Measurements from ENCODE around the gene ALG14.
"Not testable (repeated sequence)": the region's sequence is repeated elsewhere in the genome, so short reads cannot be mapped to it uniquely, and the experiment has no call there.

The ALG14 gene

DNA sequence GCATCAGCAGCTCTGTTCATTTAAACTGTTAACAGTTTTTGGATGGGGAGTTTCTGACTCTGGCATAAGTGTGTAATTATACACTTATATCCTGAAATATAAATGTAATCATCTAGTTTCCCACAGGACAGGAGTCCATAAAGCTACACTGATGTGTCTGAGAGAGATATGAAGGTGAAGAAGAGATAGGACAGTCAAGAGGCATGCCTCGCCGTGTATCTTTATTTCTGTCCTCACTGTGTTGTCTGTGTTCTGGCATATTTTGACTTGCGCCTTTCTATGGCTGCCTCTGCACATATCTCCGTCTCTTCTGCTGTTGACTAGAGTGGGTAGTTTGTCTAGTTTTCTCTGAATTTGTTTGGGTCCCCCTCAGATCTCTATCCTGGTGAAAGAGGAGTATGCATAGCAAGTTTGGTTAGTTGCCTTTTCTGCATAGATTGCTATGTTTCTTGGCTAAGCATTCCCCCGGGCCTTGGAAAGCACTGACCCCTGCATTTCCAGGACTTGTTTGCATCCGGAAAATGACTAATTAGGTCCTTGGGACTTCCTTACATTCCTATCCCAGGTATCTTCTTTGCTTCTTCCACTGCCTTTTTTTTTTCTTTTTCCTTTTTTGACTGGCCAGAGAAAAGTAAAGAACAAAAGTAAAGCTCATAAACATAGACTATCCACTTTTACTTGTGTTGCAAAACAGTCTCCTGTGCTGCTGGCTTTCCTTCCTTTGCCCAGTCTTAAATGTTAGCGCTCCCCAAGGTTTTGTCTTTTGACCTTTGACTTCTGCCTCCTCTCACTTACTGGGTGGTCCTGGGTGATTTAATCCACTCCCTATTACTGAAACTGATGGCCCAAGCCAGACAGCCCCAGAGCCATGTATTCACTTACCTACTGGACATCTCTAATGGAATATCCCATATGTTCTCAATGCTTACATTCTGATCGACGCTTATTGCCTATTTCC, 118.2 kb downstream of the ALG14 start:
- DNase-seq (ENCODE audit: low read depth in 2 of 2), result no peak

- DNase-seq (ENCODE audit: low read depth in 2 of 2), result no peak
Observed at GRCh38 chr1:94953746-94954145, 119.0 kb downstream of the ALG14 start.

DNA sequence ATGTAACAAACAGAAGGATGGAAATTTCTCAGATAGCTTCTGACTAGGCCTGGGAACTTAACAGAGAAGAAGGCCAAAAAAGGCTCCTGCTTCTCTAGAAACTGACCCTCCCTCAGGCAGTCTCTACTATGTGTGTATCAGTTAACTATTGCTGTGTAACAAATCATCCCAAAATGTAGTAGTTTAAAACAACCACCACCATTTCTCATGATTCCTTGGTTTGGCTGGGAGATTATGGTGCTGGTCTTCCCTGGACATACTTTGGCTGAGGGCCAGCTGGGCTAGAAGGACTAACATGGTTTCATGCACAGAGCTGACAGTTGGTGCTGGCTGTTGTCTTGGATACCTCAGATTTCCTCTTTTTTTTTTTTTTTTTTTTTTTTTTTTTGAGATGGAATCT, 119.6 kb downstream of the ALG14 start:
- DNase-seq (ENCODE audit: low read depth in 2 of 2), result no peak

DNA sequence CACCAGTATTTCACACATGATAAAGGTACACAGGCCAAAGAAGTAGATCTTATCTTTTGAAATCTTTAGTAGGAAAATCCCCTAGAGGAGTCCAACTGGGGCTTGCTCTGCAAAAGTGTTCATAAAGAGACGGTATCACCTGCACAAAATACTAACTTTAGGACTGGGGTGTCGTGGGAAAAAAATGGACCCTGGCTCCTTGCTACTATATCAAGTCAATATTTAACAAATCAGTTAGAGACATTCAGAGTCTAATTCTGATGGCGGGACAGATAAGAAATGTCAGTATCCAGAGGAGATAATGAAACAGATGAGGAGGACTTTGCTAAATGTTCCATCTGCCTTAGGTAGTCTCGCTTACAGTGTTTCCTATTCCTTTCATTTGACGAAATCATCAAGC, 120.2 kb downstream of the ALG14 start:
- no peak for DNase-seq (ENCODE audit: low read depth in 2 of 2)

DNA sequence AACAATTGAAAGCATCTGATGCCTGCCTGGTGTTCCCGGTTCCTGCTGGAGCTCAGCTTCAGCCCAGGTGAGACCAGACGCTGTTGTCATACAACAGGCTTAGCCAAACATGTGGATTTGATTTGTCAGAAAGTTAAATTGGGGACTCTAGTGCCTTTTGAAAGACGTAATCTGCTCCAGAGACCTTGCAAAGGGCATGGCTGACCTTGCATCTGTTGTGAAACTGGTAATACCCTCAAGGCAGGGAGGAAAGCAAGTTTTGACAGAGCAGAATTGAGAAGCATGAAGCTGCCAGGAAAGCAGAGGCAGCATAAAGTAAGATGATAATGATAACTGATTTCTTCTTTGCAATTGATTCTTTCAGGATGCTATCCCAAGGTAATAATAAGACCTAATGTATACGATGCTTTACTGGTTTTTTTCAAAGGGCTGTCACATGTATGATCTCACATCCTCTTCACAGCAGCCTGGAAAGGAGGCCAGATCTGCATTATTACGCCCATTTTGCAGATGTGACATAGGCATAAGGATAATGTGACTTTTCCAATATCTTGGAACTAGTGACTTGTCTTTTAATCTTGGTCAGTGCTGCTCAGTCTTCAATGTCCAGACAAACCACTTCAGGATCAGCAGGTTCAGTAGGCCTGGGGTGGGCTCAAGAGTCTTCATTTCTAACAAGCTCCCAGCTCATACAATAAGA, 121.1 kb downstream of the ALG14 start:
- no peak for DNase-seq (ENCODE audit: low read depth in 2 of 2)

DNA sequence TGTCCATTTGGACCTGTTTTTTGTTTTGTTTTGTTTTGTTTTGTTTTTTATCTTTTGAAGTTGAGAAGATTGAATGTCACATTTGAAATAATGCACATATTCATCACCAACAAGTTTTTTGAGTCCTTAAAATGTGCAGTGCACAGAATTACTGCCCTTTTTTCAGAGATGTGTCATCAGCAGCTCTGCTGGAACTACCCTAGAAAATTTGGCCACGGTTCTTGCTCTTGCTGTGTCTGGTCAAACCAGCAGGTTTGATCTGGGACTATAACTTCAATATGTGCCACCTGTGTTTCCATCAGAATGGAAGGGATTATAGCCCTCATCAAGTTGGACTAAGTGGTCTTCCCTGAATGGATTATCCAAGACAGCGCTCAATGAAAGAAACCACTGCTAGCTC, 121.7 kb downstream of the ALG14 start:
- no peak for DNase-seq (ENCODE audit: low read depth in 2 of 2)

DNA sequence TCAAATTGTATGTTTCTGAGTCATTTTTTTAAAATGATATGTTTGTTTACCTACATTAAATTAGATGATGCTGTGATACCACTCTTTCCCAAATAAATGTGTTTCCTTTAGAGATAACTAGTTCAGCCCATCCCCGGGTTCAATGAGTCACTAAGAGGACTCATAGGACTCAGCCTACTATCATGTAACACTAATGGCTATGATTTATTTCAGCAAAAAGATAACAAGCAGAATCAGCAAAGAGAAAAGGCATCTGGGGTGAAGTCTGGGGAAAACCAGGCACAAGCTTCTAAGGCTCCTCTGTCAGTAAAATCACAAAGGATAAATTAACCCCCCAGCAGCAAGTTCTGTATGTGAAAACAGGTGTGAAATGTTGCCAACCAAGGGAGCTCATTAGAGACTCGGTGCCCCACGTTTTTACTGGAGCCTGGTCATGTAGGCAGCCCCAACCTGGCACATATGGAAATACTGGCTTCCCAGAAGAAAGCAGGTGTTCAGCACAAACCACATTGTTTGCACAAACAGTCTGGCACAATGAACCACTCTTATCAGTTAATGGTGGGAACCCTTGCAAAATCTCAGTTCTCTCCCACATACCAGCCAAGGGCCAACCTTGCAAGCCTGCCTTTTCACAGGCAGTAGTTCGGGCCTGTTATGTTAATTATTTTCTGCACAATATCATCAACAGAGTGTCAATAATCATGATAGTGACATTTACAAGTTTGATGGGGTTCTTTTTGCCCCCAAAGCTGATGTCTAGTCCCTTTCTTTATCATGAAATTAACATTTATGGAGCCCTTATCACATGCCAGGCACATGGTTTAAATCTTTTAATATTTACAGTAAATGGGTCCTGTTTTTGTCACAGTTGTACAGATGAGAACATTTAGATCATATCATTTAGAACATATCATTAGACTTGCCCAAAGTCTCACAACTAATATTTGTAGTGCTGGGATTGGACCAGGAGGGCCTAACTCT, 122.8 kb downstream of the ALG14 start:
- no peak for DNase-seq (ENCODE audit: low read depth in 2 of 2)

- no peak for DNase-seq (ENCODE audit: low read depth in 2 of 2)
Observed at GRCh38 chr1:94947437-94947836, 125.3 kb downstream of the ALG14 start.

GRCh38 chr1:94946886-94947285, 125.9 kb downstream of the ALG14 start:
- DNase-seq (ENCODE audit: low read depth in 2 of 2), result no peak

- DNase-seq (ENCODE audit: low read depth in 2 of 2), result no peak
Observed at GRCh38 chr1:94942171-94943128, 130.3 kb downstream of the ALG14 start.

DNA sequence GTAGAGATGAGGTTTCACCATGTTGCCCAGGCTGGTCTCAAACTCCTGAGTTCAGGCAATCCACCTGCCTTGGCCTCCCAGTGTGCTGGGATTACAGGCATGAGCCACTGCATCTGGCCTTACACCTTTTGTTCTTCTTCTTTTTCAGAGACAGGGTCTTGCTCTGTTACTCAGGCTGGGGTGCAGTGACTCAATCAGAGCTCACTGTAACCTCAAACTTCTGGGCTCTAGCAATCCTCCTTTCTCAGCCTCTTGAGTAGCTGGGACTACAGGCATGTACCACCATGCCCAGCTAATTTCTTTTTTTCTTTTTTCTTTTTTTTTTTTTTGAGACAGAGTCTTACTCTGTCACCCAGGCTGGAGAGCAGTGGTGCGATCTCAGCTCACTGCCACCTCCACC, 131.3 kb downstream of the ALG14 start:
- DNase-seq (ENCODE audit: low read depth in 2 of 2), result not testable (repeated sequence)

DNA sequence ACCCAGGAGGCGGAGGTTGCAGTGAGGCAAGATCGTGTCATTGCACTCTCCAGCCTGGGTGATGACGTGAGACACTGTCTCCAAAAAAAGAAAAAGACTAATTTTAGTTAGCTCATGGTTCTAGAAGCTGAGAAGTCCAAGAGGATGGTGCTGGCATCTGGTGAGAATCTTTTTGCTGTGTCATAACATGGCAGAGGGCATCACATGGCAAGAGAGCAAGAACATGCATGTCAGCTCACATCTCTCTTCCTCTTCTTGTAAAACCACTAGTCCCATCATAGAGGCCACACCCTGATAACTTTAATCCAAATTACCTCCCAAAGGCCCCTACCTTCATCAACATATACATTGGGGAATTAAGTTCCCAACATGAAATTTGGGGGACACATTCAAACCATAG, 132.0 kb downstream of the ALG14 start:
- no peak for DNase-seq (ENCODE audit: low read depth in 2 of 2)

- no peak for DNase-seq (ENCODE audit: low read depth in 2 of 2)
Observed at GRCh38 chr1:94937820-94938219, 134.9 kb downstream of the ALG14 start.

DNA sequence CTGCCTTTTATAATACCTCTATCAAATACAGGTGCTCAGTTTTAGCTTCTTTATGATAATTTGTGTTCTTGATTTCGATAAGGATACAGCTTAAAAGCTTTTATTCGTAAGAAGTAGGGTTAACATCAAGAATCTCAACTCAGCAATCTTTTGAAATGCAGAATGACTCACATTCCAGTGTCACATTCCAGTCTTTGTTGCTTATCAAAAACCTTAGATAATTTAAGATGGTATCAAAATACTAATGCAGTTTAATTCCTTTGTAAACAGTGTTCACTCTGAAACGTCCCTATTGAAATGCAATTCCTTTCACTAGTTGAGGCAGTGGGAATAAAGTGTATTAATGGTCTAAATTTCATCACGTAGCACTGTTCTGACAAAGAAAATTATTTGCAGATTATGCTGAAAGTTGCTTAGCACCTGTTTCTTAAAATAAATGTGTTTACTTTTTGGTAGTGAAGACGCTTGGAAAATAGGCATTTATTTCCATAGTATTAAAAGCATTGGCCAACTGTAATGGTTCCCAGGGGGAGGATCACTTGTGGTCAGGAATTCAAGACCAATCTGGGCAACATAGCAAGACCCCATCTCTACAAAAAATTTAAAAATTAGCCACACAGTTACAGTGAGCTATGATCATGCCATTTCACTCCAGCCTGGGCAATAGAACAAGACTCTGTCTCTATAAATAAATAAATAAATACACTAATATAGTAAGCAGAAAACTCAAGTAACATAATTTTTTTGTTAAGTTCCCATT, 135.7 kb downstream of the ALG14 start:
- DNase-seq (ENCODE audit: low read depth in 2 of 2), result no peak

- no peak for DNase-seq (ENCODE audit: low read depth in 2 of 2)
Observed at GRCh38 chr1:94935476-94935875, 137.3 kb downstream of the ALG14 start.

- DNase-seq (ENCODE audit: low read depth in 2 of 2), result no peak
Observed at GRCh38 chr1:94935034-94935433, 137.7 kb downstream of the ALG14 start.

GRCh38 chr1:94934551-94934950, 138.2 kb downstream of the ALG14 start:
- no peak for DNase-seq (ENCODE audit: low read depth in 2 of 2)

GRCh38 chr1:94931254-94931841, 141.4 kb downstream of the ALG14 start:
- no peak for DNase-seq (ENCODE audit: low read depth in 2 of 2)

All from stimulated activated CD4-positive, alpha-beta T cell treated with anti-CD3 and anti-CD28 coated beads, Interleukin-1b, Interleukin-23, amount 100 ng/mL, for 4 hours (primary cell).